HepG2 (cell line): Measurements from ENCODE around the gene SERPINB6. TPM values are rescaled to one million over a fixed set of nuclear protein-coding genes. Genes with fewer than 3 reads are reported as not detected.

Source experiments
- ATAC-seq: fragments of 200-7000 bp; cut with Tn5 transposase; 3 replicates; pipeline ENCODE4 v1.9.1; 2020; ENCODE audit warnings: mild to moderate bottlenecking, moderate library complexity
- BruUV-seq: library from RNA; stranded (reverse); fragments of 400-500 nt; replicated peaks from 2 replicates; lab custom pipeline; 2021; lab: Mats Ljungman, UMichigan
- CTCF ChIA-PET: fragments of 300-600 bp; formaldehyde crosslinking; extraction: SDS; loops from one replicate; lab custom pipeline; 2021; ENCODE audit warnings: low total read pairs, inconsistent platforms, low intra/inter-chr PET ratio; lab: Yijun Ruan, JAX
- POLR2A ChIA-PET: fragments of 350-600 bp; sonication (Branson Sonifier 250); formaldehyde crosslinking; loops from one replicate; lab custom pipeline; 2020; ENCODE audit warnings: antibody characterized with exemption, inconsistent platforms; lab: Yijun Ruan, JAX
- DNase-seq: peaks from one replicate; pipeline ENCODE4 v3.0.0-alpha.2; 2015; ENCODE audit warnings: low spot score
- FAIRE-seq: peaks from 3 replicates; lab custom pipeline; 2011; peaks lifted over from hg19 to GRCh38; lab: Jason Lieb, UNC
- H2AFZ ChIP-seq: one replicate; pipeline ENCODE4 v1.6.1; 2011; ENCODE audit warnings: low read length, inconsistent platforms
- H3K27ac ChIP-seq: fragments of 300-600 bp; 3 replicates; pipeline ENCODE4 v1.8.0; 2011; ENCODE audit warnings: mixed run types, mild to moderate bottlenecking, mixed read lengths, low read length, inconsistent platforms; ENCODE audit not compliant: insufficient read depth; ENCODE audit errors: extremely low read length
- H3K27me3 ChIP-seq, 2 experiments: fragments of 200-600 bp in 1 of 2; 2 replicates in 1 of 2; 3 replicates in 1 of 2; pipeline versions ENCODE4 v1.6.0 to v1.8.0; 2011; ENCODE audit warnings: low read length in 2 of 2, mild to moderate bottlenecking in 2 of 2, moderate library complexity in 2 of 2, inconsistent platforms in 1 of 2; ENCODE audit not compliant: insufficient read depth in 2 of 2, control insufficient read depth in 1 of 2
- H3K36me3 ChIP-seq, 2 experiments: fragments of 200-600 bp in 1 of 2; replicated peaks in 1 of 2; 2 replicates in 1 of 2; 3 replicates in 1 of 2; pipeline versions ENCODE4 v1.5.1 to v1.8.0; 2011; ENCODE audit warnings: low read length in 2 of 2, inconsistent platforms in 1 of 2; ENCODE audit not compliant: insufficient read depth in 2 of 2, control insufficient read depth in 1 of 2
- H3K4me1 ChIP-seq: 2 replicates; pipeline ENCODE4 v1.5.1; 2012; ENCODE audit warnings: low read length, inconsistent platforms; ENCODE audit not compliant: insufficient read depth
- H3K4me2 ChIP-seq: 2 replicates; pipeline ENCODE4 v1.6.0; 2011; ENCODE audit warnings: low read depth, low read length, inconsistent platforms
- H3K4me3 ChIP-seq, 3 experiments: fragments of 200-600 bp in 1 of 3; sonication (generic), shearing (Covaris generic) in 1 of 3; replicated peaks in 1 of 3; 2 replicates each; pipeline ENCODE4 v1.5.1; 2011 to 2016; ENCODE audit warnings: low read length in 3 of 3, inconsistent platforms in 2 of 3, low read depth in 2 of 3, mild to moderate bottlenecking in 2 of 3, control low read depth in 1 of 3, mixed read lengths in 1 of 3; ENCODE audit not compliant: insufficient read depth in 1 of 3
- H3K79me2 ChIP-seq: one replicate; pipeline ENCODE4 v1.6.1; 2011; ENCODE audit warnings: low read length, inconsistent platforms; ENCODE audit not compliant: insufficient read depth
- H3K9ac ChIP-seq: 2 replicates; pipeline ENCODE4 v1.6.0; 2011; ENCODE audit warnings: mild to moderate bottlenecking, low read depth, low read length, inconsistent platforms; ENCODE audit not compliant: insufficient read depth
- H3K9me3 ChIP-seq: 2 replicates; pipeline ENCODE4 v1.5.1; 2012; ENCODE audit warnings: mild to moderate bottlenecking, low read length
- H4K20me1 ChIP-seq: 2 replicates; pipeline ENCODE4 v1.6.0; 2011; ENCODE audit warnings: inconsistent platforms, mild to moderate bottlenecking, low read length, moderate library complexity; ENCODE audit not compliant: insufficient read depth
- FOXA1 ChIP-seq, 2 experiments: fragments of 450-650 bp in 1 of 2; sonication (generic) in 1 of 2; formaldehyde crosslinking in 1 of 2; IDR thresholded peaks; 2 replicates each; pipeline versions ENCODE4 v1.4.0 to v1.6.1; 2016 to 2020; ENCODE audit warnings: missing genetic modification reagents in 1 of 2
- HNRNPLL ChIP-seq: fragments of 200-400 bp; formaldehyde crosslinking; IDR thresholded peaks from 2 replicates; pipeline ENCODE4 v1.6.1; 2017; ENCODE audit warnings: mild to moderate bottlenecking, low read depth, low read length; ENCODE audit not compliant: poor library complexity, severe bottlenecking
- JDP2 ChIP-seq: sonication (generic); formaldehyde crosslinking; IDR thresholded peaks from 2 replicates; pipeline ENCODE4 v1.8.1; 2022; ENCODE audit warnings: missing genetic modification reagents, borderline replicate concordance
- MTERF4 ChIP-seq: sonication (generic); formaldehyde crosslinking; IDR thresholded peaks from 2 replicates; pipeline ENCODE4 v1.8.0; 2023; ENCODE audit warnings: mild to moderate bottlenecking, missing genetic modification reagents
- NBN ChIP-seq: fragments of 450-650 bp; conservative IDR thresholded peaks from 2 replicates; pipeline ENCODE4 v1.6.1; 2017
- NFRKB ChIP-seq: fragments of 450-650 bp; IDR thresholded peaks from 2 replicates; pipeline ENCODE4 v1.6.1; 2017
- POGZ ChIP-seq: sonication (generic); formaldehyde crosslinking; IDR thresholded peaks from 2 replicates; pipeline ENCODE4 v1.4.0; 2020; ENCODE audit warnings: mild to moderate bottlenecking, missing genetic modification reagents
- SIX4 ChIP-seq: sonication (generic); formaldehyde crosslinking; IDR thresholded peaks from 2 replicates; pipeline ENCODE4 v1.4.0; 2020; ENCODE audit warnings: missing genetic modification reagents
- TBP ChIP-seq: sonication (generic); formaldehyde crosslinking; IDR thresholded peaks from 2 replicates; pipeline ENCODE4 v1.5.0; 2020; ENCODE audit warnings: missing genetic modification reagents
- TEAD2 ChIP-seq: sonication (generic); formaldehyde crosslinking; IDR thresholded peaks from 2 replicates; pipeline ENCODE4 v1.9.0; 2021; ENCODE audit warnings: missing genetic modification reagents
- ZBTB14 ChIP-seq: sonication (generic); formaldehyde crosslinking; IDR thresholded peaks from 2 replicates; pipeline ENCODE4 v1.4.0; 2020; ENCODE audit warnings: missing genetic modification reagents
- ZNF124 ChIP-seq: sonication (generic); formaldehyde crosslinking; IDR thresholded peaks from 2 replicates; pipeline ENCODE4 v1.4.0; 2020; ENCODE audit warnings: missing genetic modification reagents
- ZNF235 ChIP-seq: sonication (generic); formaldehyde crosslinking; IDR thresholded peaks from 2 replicates; pipeline ENCODE4 v1.8.1; 2023; ENCODE audit warnings: mild to moderate bottlenecking, missing genetic modification reagents, borderline replicate concordance
- ZNF383 ChIP-seq: sonication (generic); formaldehyde crosslinking; IDR thresholded peaks from 2 replicates; pipeline ENCODE4 v1.4.0; 2020; ENCODE audit warnings: missing genetic modification reagents, mild to moderate bottlenecking, borderline replicate concordance
- ZNF446 ChIP-seq: sonication (generic); formaldehyde crosslinking; IDR thresholded peaks from 2 replicates; pipeline ENCODE4 v1.5.0; 2020; ENCODE audit warnings: mild to moderate bottlenecking, missing genetic modification reagents
- ZNF468 ChIP-seq: sonication (generic); formaldehyde crosslinking; IDR thresholded peaks from 2 replicates; pipeline ENCODE4 v1.8.0; 2022; ENCODE audit warnings: mild to moderate bottlenecking, moderate library complexity, missing genetic modification reagents
- WGBS: methylation state at CpG from one replicate; pipeline ENCODE4 v1.1.6; 2017; ENCODE audit warnings: low lambda C conversion rate; 5-methylcytosine and 5-hydroxymethylcytosine counted together
- in situ Hi-C: cut with HindIII; loops from 2 replicates; pipeline ENCODE4 v1.10.0; 2017; ENCODE audit warnings: low pct_unique_long_range_greater_than_20kb; ENCODE audit not compliant: extremely low pct_ligation_motif_present
- intact Hi-C: fragments of 100-400 bp; cut with micrococcal nuclease; formaldehyde crosslinking; loops from one replicate; pipeline ENCODE4 v1.10.0; 2022; ENCODE audit not compliant: unreplicated experiment
- polyA plus RNA-seq, 8 experiments: library from polyadenylated mRNA; depleted of rRNA in 3 of 8; stranded (reverse) in 7 of 8; unstranded in 1 of 8; fragments of >200 nt; fragmentation: Illumina TruSeq in 4 of 8; extraction: Trizol in 4 of 8; gene quantifications; 2 replicates each; pipeline versions ENCODE4 v1.2.1 to v1.2.3, GENCODE V29; 2011 to 2016; ENCODE audit warnings: low read depth in 4 of 8, missing spikeins in 1 of 8, mixed read lengths in 1 of 8; ENCODE audit not compliant: insufficient read depth in 1 of 8
- total RNA-seq, 5 experiments: library from RNA; depleted of rRNA; stranded (reverse); fragments of >200 nt; fragmentation: Illumina TruSeq; extraction: Trizol; gene quantifications; 2 replicates each; pipeline ENCODE4 v1.2.3, GENCODE V29; 2016; ENCODE audit warnings: low read depth in 1 of 5
- TF ChIP-seq, protein P1 (sequence below): sonication (generic); formaldehyde crosslinking; IDR thresholded peaks from 2 replicates; pipeline ENCODE4 v1.4.0; 2020; ENCODE audit warnings: mild to moderate bottlenecking, missing genetic modification reagents

The SERPINB6 gene
- total and polyA plus RNA-seq, 2 of the 13 experiments (the other 11 are each of a cell fraction or from before 2014, with no cell fraction given) = 38.2 to 61.3 TPM

- CTCF ChIA-PET = no interaction called here
Observed at GRCh38 chr6:2945153-2945452, 26.3 kb downstream of the SERPINB6 start.

More at GRCh38 chr6:2945153-2945452, 26.3 kb downstream of the SERPINB6 start:
- Histone ChIP-seq H3K36me3 (peaks cover 1 to 5% of the 10 kb centered on the region in 2 experiments; a peak in 2 of 5 replicates), H3K27ac (no peak overlapping the region), H3K9ac (no peak overlapping the region), H4K20me1 (no peaks in the 10 kb centered on the region), H3K9me3 (no peaks in the 10 kb centered on the region), H2AFZ (no peak overlapping the region), H3K79me2 (no peaks in the 10 kb centered on the region), H3K27me3 (no peaks in the 10 kb centered on the region), H3K4me2 (no peak overlapping the region), H3K4me3 (no peak overlapping the region), H3K4me1 (peaks cover 25% of the 10 kb centered on the region)
- no TSS peak for BruUV-seq
- intact Hi-C loops = no loop called here
- FAIRE-seq (no peak), DNase-seq (no peak), ATAC-seq (no peak)
- no peak for TF ChIP-seq TBP (CRISPR knock-in tag)
- no peak for TF ChIP-seq NBN
- TF ChIP-seq NFRKB = no peak
- TF ChIP-seq, protein P1, sequence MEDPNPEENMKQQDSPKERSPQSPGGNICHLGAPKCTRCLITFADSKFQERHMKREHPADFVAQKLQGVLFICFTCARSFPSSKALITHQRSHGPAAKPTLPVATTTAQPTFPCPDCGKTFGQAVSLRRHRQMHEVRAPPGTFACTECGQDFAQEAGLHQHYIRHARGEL (CRISPR knock-in tag) = no peak
- no peak for TF ChIP-seq TEAD2 (CRISPR knock-in tag)
- TF ChIP-seq ZNF468 (CRISPR knock-in tag) = no peak
- TF ChIP-seq ZNF446 = no peak
- TF ChIP-seq ZNF235 (CRISPR knock-in tag) = no peak
- no peak for TF ChIP-seq SIX4 (CRISPR knock-in tag)
- no peak for TF ChIP-seq JDP2 (CRISPR knock-in tag)
- TF ChIP-seq FOXA1 (IDR thresholded peaks at IDR 0.05) = no peak
- no peak for TF ChIP-seq FOXA1 (CRISPR knock-in tag; IDR thresholded peaks at IDR 0.05)
- TF ChIP-seq POGZ (CRISPR knock-in tag) = no peak
- no peak for TF ChIP-seq ZNF124 (CRISPR knock-in tag)
- no peak for TF ChIP-seq ZNF383 (CRISPR knock-in tag)
- no peak for TF ChIP-seq ZBTB14 (CRISPR knock-in tag)
- TF ChIP-seq HNRNPLL = no peak
- no peak for TF ChIP-seq MTERF4
- POLR2A ChIA-PET = no interaction called here
- in situ Hi-C loops = no loop called here
- WGBS = 64% methylated on average over 8 of the region's 8 CpGs
